HL-60 (cell line): ENCODE data around the gene UBE2E1.

Experiments
- CTCF ChIP-seq: IDR thresholded peaks from one replicate; pipeline ENCODE4 v1.5.1; 2011; ENCODE audit warnings: low read length, control low read depth, inconsistent platforms; ENCODE audit not compliant: insufficient read depth
- GABPA ChIP-seq: IDR thresholded peaks from 2 replicates; pipeline ENCODE4 v1.6.1; 2012; ENCODE audit warnings: low read depth
- POLR2AphosphoS5 ChIP-seq: IDR thresholded peaks from 2 replicates; pipeline ENCODE4 v1.6.1; 2012; ENCODE audit warnings: low read depth
- REST ChIP-seq: IDR thresholded peaks from 2 replicates; pipeline ENCODE4 v1.6.1; 2012; ENCODE audit warnings: low read depth; ENCODE audit not compliant: insufficient replicate concordance

- TF ChIP-seq GABPA (no peak), CTCF (no peak), POLR2AphosphoS5 (no peak), REST (no peak)
These were observed 55.9 kb downstream of the UBE2E1 start for GRCh38 chr3:23861689-23862088.
